Measurements from ENCODE around the gene ATP13A2.
A peak's percentile ranks its signal among the peaks of the same experiment; 100 is the strongest.

The ATP13A2 gene

DNA sequence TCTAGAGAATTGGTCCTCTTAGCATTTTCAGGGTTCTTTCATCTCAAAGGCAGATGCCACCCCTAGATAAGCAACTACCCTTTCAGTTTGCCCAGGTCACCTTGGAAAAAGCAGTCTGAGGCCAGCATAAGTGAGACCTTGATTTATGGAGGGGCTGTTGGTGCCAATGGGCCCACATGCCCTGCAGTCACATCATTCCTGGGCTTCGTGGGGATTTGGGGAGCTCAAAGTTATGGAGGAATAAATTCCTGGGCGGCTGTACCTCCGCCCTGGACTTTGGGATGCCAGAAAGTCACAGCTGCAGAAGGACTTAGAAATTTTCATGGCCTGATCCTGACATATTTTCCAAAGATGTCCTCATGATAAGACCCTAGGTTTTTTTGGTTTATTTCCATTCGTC, 44.8 kb upstream of the ATP13A2 start:
- H3K4me3 ChIP-seq = no peak overlapping the region
- peaks cover 0 to 23% (median 18%) of the 10 kb centered on the region in 4 donors for H3K4me1 ChIP-seq
- H3K36me3 ChIP-seq = no peaks in the 10 kb centered on the region
- DNase-seq = peak in 1 of 2 donors; percentile 47
- intact Hi-C loops (cut with DNase I; ENCODE audit: low total_unique reads) = loop anchor here (5.0 kb wide), 1 partner anchor 181 kb away; no protein-coding TSS in a partner anchor
- TF ChIP-seq, protein P1, sequence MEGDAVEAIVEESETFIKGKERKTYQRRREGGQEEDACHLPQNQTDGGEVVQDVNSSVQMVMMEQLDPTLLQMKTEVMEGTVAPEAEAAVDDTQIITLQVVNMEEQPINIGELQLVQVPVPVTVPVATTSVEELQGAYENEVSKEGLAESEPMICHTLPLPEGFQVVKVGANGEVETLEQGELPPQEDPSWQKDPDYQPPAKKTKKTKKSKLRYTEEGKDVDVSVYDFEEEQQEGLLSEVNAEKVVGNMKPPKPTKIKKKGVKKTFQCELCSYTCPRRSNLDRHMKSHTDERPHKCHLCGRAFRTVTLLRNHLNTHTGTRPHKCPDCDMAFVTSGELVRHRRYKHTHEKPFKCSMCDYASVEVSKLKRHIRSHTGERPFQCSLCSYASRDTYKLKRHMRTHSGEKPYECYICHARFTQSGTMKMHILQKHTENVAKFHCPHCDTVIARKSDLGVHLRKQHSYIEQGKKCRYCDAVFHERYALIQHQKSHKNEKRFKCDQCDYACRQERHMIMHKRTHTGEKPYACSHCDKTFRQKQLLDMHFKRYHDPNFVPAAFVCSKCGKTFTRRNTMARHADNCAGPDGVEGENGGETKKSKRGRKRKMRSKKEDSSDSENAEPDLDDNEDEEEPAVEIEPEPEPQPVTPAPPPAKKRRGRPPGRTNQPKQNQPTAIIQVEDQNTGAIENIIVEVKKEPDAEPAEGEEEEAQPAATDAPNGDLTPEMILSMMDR (IDR thresholded peaks at IDR 0.05) = no peak
- no peak overlapping the region for H3K27ac ChIP-seq
- no peaks in the 10 kb centered on the region for H3K9me3 ChIP-seq
- no peaks in the 10 kb centered on the region for H3K27me3 ChIP-seq

DNA sequence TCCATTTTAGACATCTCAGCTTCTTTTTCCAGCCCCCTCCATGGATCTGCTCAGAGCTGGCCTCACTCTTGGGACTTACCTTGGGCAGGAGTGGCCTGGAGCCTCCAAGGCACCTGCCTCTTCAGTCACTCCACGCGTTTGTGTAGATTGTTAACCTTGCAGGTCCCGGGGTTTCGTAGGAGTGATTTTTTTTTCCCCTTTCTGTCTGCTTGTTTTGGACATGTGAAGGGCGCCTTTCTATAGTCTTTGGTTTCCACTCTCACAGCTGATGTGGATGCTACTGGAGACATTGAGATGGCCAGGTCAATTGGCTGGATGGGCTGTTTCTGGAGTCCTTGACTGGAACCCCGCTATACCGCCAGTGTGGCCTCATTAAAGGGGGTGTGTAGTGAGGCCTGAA, 44.1 kb upstream of the ATP13A2 start:
- intact Hi-C loops (cut with DNase I; ENCODE audit: low total_unique reads) = loop anchor here (5.0 kb wide), 1 partner anchor 182 kb away; no protein-coding TSS in a partner anchor
- peaks cover 0 to 29% (median 20%) of the 10 kb centered on the region in 4 donors for H3K4me1 ChIP-seq
- H3K27me3 ChIP-seq = no peaks in the 10 kb centered on the region
- DNase-seq = peak in 1 of 2 donors; percentile 55
- no peak overlapping the region for H3K27ac ChIP-seq
- H3K9me3 ChIP-seq = no peaks in the 10 kb centered on the region
- H3K36me3 ChIP-seq = no peaks in the 10 kb centered on the region
- no peak overlapping the region for H3K4me3 ChIP-seq
- TF ChIP-seq, protein P1 (IDR thresholded peaks at IDR 0.05) = no peak

DNA sequence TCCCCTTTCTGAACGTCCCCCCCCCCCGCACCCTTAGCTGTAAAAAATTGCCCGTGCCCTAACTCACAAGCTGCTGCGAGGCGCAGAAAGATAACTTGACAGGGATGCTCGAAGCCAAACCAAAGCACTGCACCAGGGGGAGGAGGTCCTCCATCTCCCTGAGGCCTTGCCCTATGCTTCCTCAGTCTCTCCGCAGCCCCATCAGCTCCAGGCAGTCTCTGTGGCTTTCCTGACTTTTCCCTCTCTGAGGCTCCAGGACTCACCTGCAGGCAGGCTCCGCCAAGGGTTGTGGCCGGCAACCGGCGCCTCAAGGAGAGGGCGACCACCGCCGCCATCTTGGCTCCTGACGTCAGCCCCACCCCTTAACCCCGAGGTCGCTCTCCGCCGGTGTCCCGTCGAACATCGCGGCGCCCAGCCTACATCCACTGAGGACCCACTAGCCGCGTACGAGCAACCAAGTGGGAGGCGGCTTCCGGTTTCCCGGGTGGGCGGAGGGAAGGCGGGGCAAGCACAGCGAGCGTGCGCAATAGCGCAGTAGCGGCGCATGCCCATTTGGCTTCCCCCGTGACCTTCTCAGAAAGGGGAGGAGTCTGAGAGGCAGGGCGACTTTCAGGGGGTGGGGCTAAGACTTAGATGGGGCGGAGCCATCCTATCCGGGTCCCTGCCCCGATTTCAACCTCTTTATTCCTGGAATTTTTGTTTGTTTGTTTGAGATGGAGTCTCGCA, 42.1 kb upstream of the ATP13A2 start, which contains the start of gene SDHB:
Gene SDHB, minus strand, starts transcription at position 348 of the 726 bp plus-strand sequence. Its CDS starts 13 bp downstream, at position 335.
- peak within 1 kb of the TSS; percentile 84 to 90 for H3K27ac ChIP-seq
- peak within 1 kb of the TSS; percentile 71 to 77 for H3K4me3 ChIP-seq
- H3K9me3 ChIP-seq = no peaks in the 10 kb centered on the region
- TF ChIP-seq, protein P1 (IDR thresholded peaks at IDR 0.05) = no peak
- peaks cover 0 to 29% (median 20%) of the 10 kb centered on the region in 4 donors for H3K4me1 ChIP-seq
- no peaks in the 10 kb centered on the region for H3K27me3 ChIP-seq
- intact Hi-C loops (cut with DNase I; ENCODE audit: low total_unique reads) = no loop called here
- peak; percentile 99 for DNase-seq
- H3K36me3 ChIP-seq = peaks cover 0 to 17% (median 11%) of the 10 kb centered on the region in 3 donors

DNA sequence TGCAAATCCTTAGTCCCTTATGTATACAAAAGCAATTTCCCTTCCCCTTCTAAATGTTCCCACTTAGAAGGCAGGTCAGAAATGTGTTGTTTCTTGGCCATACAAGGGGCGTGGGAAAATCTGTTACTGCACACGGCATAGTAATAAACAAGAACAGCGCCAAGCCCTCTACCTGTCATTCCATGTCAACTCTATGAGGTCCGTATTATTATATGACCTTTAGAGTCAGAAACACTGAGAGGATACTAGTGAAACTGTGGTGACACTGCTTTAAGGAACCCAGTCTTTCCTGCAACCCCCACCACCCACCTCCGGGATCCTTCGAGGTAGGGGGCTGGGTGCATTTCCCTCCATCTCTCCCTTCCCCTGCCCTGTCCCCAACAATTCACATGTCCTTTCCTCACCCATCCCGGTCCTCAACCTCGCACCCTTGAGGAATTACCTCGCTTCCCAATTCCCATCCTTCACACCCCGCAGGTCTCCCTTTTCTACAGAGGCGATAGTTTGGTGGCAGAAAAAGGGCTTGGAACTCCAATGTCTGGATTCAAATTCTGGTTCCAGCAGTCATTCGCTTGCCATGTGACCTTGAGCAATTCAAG, 41.5 kb upstream of the ATP13A2 start:
- Histone ChIP-seq H3K4me1 (peaks cover 0 to 29% (median 20%) of the 10 kb centered on the region in 4 donors), H3K9me3 (no peaks in the 10 kb centered on the region), H3K27ac (peak overlapping the region; percentile 84 to 90), H3K4me3 (peak overlapping the region; percentile 71 to 77), H3K27me3 (no peaks in the 10 kb centered on the region), H3K36me3 (peaks cover 0 to 17% (median 11%) of the 10 kb centered on the region in 3 donors)
- no peak for DNase-seq
- intact Hi-C loops (cut with DNase I; ENCODE audit: low total_unique reads) = no loop called here
- TF ChIP-seq, protein P1 (IDR thresholded peaks at IDR 0.05) = no peak

DNA sequence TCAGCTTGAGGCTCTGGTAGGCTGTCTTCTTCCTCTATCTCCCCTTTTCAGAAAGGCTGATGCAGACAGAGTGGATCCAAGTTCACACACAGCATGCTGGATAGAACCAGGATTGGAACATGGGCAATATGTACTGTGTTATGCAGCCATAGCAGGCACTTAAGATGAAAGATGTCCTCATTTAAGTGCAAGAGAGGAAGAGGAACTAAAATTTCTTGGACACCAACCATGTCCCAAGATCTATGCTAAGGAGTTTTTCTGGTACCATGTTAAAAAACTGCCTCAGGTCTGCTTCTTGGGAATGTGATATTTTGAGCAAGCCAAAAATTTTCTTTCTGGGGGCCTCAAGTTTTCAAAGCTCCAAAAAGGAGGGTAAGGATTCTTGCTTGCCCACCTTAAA, 40.9 kb upstream of the ATP13A2 start:
- H3K27ac ChIP-seq = peak overlapping the region; percentile 84 to 90
- TF ChIP-seq, protein P1 (IDR thresholded peaks at IDR 0.05) = no peak
- no peaks in the 10 kb centered on the region for H3K9me3 ChIP-seq
- H3K4me3 ChIP-seq = peak overlapping the region; percentile 71 to 77
- no peaks in the 10 kb centered on the region for H3K27me3 ChIP-seq
- peaks cover 0 to 17% (median 11%) of the 10 kb centered on the region in 3 donors for H3K36me3 ChIP-seq
- intact Hi-C loops (cut with DNase I; ENCODE audit: low total_unique reads) = no loop called here
- DNase-seq = no peak
- H3K4me1 ChIP-seq = peaks cover 0 to 29% (median 20%) of the 10 kb centered on the region in 4 donors

Measured in tibial artery (tissue), 4 donors.